Measurements from ENCODE around the gene NPC1. TPM values are rescaled to one million over a fixed set of nuclear protein-coding genes. Genes with fewer than 3 reads are reported as not detected.

NPC1 gene
- polyA plus RNA-seq, 2 of the 4 experiments (the other 2 are of a cell fraction), result 42.5 to 61.4 TPM

DNA sequence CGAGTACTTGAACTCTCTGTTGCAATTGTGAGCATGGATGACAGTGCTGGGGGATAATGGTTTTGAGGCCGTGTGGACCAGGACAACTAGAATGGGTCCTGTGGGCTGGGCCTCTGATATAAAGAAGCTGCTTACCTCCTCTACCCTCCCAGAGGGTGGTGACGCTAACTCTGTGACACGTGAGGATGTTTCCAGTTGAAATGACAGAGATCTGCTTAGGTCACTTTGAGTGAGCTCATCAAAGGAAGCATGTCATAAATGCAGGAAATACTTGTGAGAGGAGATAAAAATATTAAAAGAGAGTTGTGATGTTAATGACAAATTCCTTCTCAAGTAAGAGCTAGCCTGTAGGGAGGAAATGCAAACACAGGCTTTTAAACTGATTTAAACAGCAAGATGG, 66.6 kb downstream of the NPC1 start:
- WGBS (ENCODE audit: missing lambda C conversion rate), result 85% methylated on average over 4 of the region's 4 CpGs

DNA sequence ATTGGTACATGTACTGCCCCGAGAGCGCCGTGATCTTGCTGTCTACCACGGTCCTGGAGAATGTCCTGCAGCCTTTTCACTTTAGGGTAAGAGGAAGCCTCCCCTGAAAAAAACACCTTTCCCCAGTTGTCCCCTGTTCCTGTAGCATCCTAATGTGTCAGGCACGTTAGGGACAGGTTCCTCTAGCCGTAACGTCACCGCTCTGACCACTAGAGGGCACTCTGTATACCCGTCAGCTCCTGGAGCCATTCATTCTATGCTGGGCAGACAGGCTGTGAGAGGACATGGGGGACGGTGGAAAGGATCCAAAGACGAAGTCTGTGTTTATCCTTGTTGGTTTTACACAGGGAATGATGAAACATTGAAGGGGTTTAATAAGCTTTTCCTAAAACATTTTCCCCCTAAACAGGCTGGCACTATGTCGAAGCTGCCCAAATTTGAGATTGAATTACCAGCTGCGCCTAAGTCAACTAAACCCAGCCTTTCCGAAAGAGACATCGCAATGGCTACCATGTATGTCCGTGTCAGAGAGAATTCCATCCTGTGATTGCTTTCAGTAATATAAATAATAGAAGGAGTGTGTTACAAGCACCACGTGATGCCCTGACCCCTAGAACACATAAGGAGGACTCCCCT, 70.3 kb downstream of the NPC1 start:
- 38% methylated on average over 17 of the region's 17 CpGs for WGBS (ENCODE audit: missing lambda C conversion rate)
- H3K27ac ChIP-seq, result no peak overlapping the region
- peak; percentile 98 to 99 for ATAC-seq
- H3K4me2 ChIP-seq, result no peak overlapping the region
- H3K4me1 ChIP-seq, result no peaks in the 10 kb centered on the region
- TF ChIP-seq EHMT2 (IDR thresholded peaks at IDR 0.05; ENCODE audit: low read depth) (no peak), SMC3 (IDR thresholded peaks at IDR 0.05) (peak; percentile 69), RAD21 (conservative IDR thresholded peaks at IDR 0.05 in 1 of 2, IDR thresholded peaks at IDR 0.05 in 1 of 2) (peak; percentile 59 to 73)
- TF ChIP-seq, protein P1, sequence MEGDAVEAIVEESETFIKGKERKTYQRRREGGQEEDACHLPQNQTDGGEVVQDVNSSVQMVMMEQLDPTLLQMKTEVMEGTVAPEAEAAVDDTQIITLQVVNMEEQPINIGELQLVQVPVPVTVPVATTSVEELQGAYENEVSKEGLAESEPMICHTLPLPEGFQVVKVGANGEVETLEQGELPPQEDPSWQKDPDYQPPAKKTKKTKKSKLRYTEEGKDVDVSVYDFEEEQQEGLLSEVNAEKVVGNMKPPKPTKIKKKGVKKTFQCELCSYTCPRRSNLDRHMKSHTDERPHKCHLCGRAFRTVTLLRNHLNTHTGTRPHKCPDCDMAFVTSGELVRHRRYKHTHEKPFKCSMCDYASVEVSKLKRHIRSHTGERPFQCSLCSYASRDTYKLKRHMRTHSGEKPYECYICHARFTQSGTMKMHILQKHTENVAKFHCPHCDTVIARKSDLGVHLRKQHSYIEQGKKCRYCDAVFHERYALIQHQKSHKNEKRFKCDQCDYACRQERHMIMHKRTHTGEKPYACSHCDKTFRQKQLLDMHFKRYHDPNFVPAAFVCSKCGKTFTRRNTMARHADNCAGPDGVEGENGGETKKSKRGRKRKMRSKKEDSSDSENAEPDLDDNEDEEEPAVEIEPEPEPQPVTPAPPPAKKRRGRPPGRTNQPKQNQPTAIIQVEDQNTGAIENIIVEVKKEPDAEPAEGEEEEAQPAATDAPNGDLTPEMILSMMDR (IDR thresholded peaks at IDR 0.05), result peak; percentile 71
- ChIA-PET POLR2A (interaction anchor here (0.6 kb wide), 1 partner anchor 66 kb away, joined by 3 read pairs; no protein-coding TSS in a partner anchor), CTCF (interaction anchor here (0.7 to 4.4 kb wide), 30 partner anchors 9 to 439 kb away, joined by 3 to 33 read pairs (median 3); no protein-coding TSS in a partner anchor)
- H3K4me3 ChIP-seq, result no peak overlapping the region
- no peaks in the 10 kb centered on the region for H3K9me3 ChIP-seq
- peak; percentile 42 to 77 for DNase-seq (ENCODE audit: low read depth in 1 of 2, low spot score in 1 of 2)
- FAIRE-seq, result no peak

More for the DNA sequence above, 66.6 kb downstream of the NPC1 start:
- no peak for DNase-seq (ENCODE audit: low read depth in 1 of 2, low spot score in 1 of 2)
- no peak overlapping the region for H3K4me2 ChIP-seq
- TF ChIP-seq GATA3 (IDR thresholded peaks at IDR 0.05; ENCODE audit: borderline replicate concordance) (no peak), MYC (IDR thresholded peaks at IDR 0.05; ENCODE audit: borderline replicate concordance, low read length) (no peak), EHF (CRISPR knock-in tag; IDR thresholded peaks at IDR 0.05) (no peak), ZNF302 (CRISPR knock-in tag; IDR thresholded peaks at IDR 0.05) (no peak), NPAS2 (CRISPR knock-in tag; IDR thresholded peaks at IDR 0.05; ENCODE audit: borderline replicate concordance) (no peak), RNF2 (IDR thresholded peaks at IDR 0.05; ENCODE audit: borderline replicate concordance, low read depth) (no peak), FOSL2 (IDR thresholded peaks at IDR 0.05) (no peak), FOSL2 (CRISPR knock-in tag; IDR thresholded peaks at IDR 0.05) (no peak), CEBPB (IDR thresholded peaks at IDR 0.05) (no peak), SREBF2 (IDR thresholded peaks at IDR 0.05) (no peak), ZFP36 (IDR thresholded peaks at IDR 0.05; ENCODE audit: borderline replicate concordance, partially characterized antibody) (no peak), FOSB (CRISPR knock-in tag; IDR thresholded peaks at IDR 0.05) (no peak), ZC3H11A (IDR thresholded peaks at IDR 0.05) (no peak), MAFK (IDR thresholded peaks at IDR 0.05; ENCODE audit: partially characterized antibody) (no peak), NR3C1 (IDR thresholded peaks at IDR 0.05) (no peak)
- TF ChIP-seq, protein P2, sequence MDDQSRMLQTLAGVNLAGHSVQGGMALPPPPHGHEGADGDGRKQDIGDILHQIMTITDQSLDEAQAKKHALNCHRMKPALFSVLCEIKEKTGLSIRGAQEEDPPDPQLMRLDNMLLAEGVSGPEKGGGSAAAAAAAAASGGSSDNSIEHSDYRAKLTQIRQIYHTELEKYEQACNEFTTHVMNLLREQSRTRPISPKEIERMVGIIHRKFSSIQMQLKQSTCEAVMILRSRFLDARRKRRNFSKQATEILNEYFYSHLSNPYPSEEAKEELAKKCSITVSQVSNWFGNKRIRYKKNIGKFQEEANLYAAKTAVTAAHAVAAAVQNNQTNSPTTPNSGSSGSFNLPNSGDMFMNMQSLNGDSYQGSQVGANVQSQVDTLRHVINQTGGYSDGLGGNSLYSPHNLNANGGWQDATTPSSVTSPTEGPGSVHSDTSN (IDR thresholded peaks at IDR 0.05), result no peak
- TF ChIP-seq, protein P3, sequence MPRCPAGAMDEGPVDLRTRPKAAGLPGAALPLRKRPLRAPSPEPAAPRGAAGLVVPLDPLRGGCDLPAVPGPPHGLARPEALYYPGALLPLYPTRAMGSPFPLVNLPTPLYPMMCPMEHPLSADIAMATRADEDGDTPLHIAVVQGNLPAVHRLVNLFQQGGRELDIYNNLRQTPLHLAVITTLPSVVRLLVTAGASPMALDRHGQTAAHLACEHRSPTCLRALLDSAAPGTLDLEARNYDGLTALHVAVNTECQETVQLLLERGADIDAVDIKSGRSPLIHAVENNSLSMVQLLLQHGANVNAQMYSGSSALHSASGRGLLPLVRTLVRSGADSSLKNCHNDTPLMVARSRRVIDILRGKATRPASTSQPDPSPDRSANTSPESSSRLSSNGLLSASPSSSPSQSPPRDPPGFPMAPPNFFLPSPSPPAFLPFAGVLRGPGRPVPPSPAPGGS (IDR thresholded peaks at IDR 0.05), result no peak
- TF ChIP-seq, protein P4, sequence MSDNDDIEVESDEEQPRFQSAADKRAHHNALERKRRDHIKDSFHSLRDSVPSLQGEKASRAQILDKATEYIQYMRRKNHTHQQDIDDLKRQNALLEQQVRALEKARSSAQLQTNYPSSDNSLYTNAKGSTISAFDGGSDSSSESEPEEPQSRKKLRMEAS (IDR thresholded peaks at IDR 0.05), result no peak
- TF ChIP-seq, protein P5, sequence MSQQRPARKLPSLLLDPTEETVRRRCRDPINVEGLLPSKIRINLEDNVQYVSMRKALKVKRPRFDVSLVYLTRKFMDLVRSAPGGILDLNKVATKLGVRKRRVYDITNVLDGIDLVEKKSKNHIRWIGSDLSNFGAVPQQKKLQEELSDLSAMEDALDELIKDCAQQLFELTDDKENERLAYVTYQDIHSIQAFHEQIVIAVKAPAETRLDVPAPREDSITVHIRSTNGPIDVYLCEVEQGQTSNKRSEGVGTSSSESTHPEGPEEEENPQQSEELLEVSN (IDR thresholded peaks at IDR 0.05; ENCODE audit: borderline replicate concordance, low read depth), result no peak
- ChIA-PET POLR2A (no interaction called here), CTCF (interaction anchor here (1.0 to 1.9 kb wide), 2 partner anchors 11 to 184 kb away, joined by 3 to 5 read pairs; no protein-coding TSS in a partner anchor)
- no peaks in the 10 kb centered on the region for H3K9me3 ChIP-seq
- ATAC-seq, result no peak
- H3K4me3 ChIP-seq, result no peak overlapping the region
- H3K27ac ChIP-seq, result no peak overlapping the region
- peaks cover 11% of the 10 kb centered on the region; the same call in 2 of the 3 replicates for H3K4me1 ChIP-seq
- no peak for FAIRE-seq

Measured in A549 (cell line).